Testis (tissue), 3 donors: ENCODE data around the gene TBC1D9. TPM values are rescaled to one million over a fixed set of nuclear protein-coding genes. Genes with fewer than 3 reads are reported as not detected.

ENCODE experiments used
- DNase-seq: peaks from one replicate; pipeline ENCODE4 v3.0.0-alpha.2; 2019
- H3K27ac ChIP-seq, 2 donors: fragments of 200-600 bp; sonication (generic); one replicate each; pipeline ENCODE4 v1.5.1; 2019
- H3K27me3 ChIP-seq: fragments of 200-600 bp; sonication (generic); one replicate; pipeline ENCODE4 v1.5.1; 2019
- H3K36me3 ChIP-seq: fragments of 200-600 bp; sonication (generic); one replicate; pipeline ENCODE4 v1.5.1; 2017; ENCODE audit warnings: low read depth; ENCODE audit errors: missing control alignments
- H3K4me1 ChIP-seq: fragments of 200-600 bp; sonication (generic); one replicate; pipeline ENCODE4 v1.5.1; 2019
- H3K4me3 ChIP-seq, 2 donors: fragments of 200-600 bp; sonication (generic); one replicate each; pipeline ENCODE4 v1.5.1; 2017 to 2019
- H3K9me3 ChIP-seq: fragments of 200-600 bp; sonication (generic); one replicate; pipeline ENCODE4 v1.5.1; 2017
- POLR2A ChIP-seq: fragments of 450-650 bp; IDR thresholded peaks from one replicate; pipeline ENCODE4 v1.6.1; 2017; ENCODE audit warnings: antibody characterized with exemption, mild to moderate bottlenecking, moderate library complexity
- WGBS, 2 donors: methylation state at CpG; one replicate each; pipeline ENCODE4 v1.1.5; 2018; 5-methylcytosine and 5-hydroxymethylcytosine counted together
- intact Hi-C: fragments of 100-400 bp; cut with DNase I; formaldehyde crosslinking; loops from one replicate; pipeline ENCODE4 v1.15.1; 2023; ENCODE audit warnings: low total_unique reads
- polyA plus RNA-seq: library from polyadenylated mRNA; stranded (reverse); fragments of 350-450 nt; fragmentation: Illumina TruSeq; extraction: RNeasy Lipid Tissue Mini Kit (QIAGEN cat#74804); gene quantifications from one replicate; pipeline ENCODE4 v1.2.3, GENCODE V29; 2014; ENCODE audit warnings: low read depth, low replicate concordance; ENCODE audit not compliant: insufficient read depth
- total RNA-seq, 2 donors: library from RNA; depleted of rRNA; stranded (reverse); fragments of >200 nt; gene quantifications; one replicate each; pipeline ENCODE4 v1.2.3, GENCODE V29; 2016
- TF ChIP-seq, protein P1 (sequence below), 3 experiments: fragments of 450-650 bp in 2 of 3; fragments of 200-600 bp in 1 of 3; sonication (generic) in 1 of 3; IDR thresholded peaks; one replicate each; pipeline ENCODE4 v1.5.1; 2016 to 2019; ENCODE audit warnings: antibody characterized with exemption in 3 of 3, mild to moderate bottlenecking in 2 of 3, moderate library complexity in 1 of 3

Gene TBC1D9
- total and polyA plus RNA-seq, 3 donors from 2014 or later = 8.6 to 13.1 (median 9.8) TPM

DNA sequence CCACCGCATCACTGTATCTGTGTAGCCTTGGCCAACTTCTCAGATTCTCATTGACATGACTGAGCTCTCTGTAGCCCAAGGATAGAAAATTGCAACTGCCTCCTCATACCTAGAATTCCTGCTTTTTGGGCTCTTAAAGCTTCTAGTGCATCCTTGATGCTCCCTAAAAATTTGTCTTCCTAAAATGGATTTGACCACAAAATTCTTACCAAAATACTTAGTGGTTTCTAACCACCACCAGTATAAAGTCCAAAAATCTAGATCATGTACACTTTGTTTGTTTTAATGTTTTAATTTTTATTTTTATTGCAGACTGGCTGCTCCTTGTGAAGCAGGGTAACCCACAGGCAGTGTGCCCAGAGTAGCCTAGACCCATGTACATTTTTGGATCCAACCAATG is 75.5 kb downstream of the TBC1D9 start:
- Histone ChIP-seq H3K9me3 (no peaks in the 10 kb centered on the region), H3K4me1 (no peaks in the 10 kb centered on the region), H3K4me3 (no peak overlapping the region), H3K27ac (no peak overlapping the region), H3K27me3 (no peaks in the 10 kb centered on the region), H3K36me3 (no peaks in the 10 kb centered on the region)
- DNase-seq = no peak
- intact Hi-C loops = no loop called here
- WGBS, 2 donors = 94 to 100% methylated on average over 1 of the region's 1 CpG
- TF ChIP-seq POLR2A = no peak
- TF ChIP-seq, protein P1, sequence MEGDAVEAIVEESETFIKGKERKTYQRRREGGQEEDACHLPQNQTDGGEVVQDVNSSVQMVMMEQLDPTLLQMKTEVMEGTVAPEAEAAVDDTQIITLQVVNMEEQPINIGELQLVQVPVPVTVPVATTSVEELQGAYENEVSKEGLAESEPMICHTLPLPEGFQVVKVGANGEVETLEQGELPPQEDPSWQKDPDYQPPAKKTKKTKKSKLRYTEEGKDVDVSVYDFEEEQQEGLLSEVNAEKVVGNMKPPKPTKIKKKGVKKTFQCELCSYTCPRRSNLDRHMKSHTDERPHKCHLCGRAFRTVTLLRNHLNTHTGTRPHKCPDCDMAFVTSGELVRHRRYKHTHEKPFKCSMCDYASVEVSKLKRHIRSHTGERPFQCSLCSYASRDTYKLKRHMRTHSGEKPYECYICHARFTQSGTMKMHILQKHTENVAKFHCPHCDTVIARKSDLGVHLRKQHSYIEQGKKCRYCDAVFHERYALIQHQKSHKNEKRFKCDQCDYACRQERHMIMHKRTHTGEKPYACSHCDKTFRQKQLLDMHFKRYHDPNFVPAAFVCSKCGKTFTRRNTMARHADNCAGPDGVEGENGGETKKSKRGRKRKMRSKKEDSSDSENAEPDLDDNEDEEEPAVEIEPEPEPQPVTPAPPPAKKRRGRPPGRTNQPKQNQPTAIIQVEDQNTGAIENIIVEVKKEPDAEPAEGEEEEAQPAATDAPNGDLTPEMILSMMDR (IDR thresholded peaks at IDR 0.05) = no peak

- Histone ChIP-seq H3K9me3 (no peaks in the 10 kb centered on the region), H3K27ac (no peak overlapping the region), H3K4me3 (no peak overlapping the region), H3K27me3 (no peaks in the 10 kb centered on the region), H3K36me3 (no peaks in the 10 kb centered on the region), H3K4me1 (no peaks in the 10 kb centered on the region)
- intact Hi-C loops = no loop called here
- no peak for DNase-seq
- TF ChIP-seq, protein P1 (IDR thresholded peaks at IDR 0.05) = no peak
- WGBS, 2 donors = 92 to 93% methylated on average over 3 of the region's 3 CpGs
Measured at GRCh38 chr4:140679576-140679975, 76.6 kb downstream of the TBC1D9 start.

- H3K9me3 ChIP-seq = no peaks in the 10 kb centered on the region
- H3K27ac ChIP-seq = no peak overlapping the region
- intact Hi-C loops = no loop called here
- 90 to 92% methylated on average over 4 of the region's 4 CpGs for WGBS, 2 donors
- H3K4me3 ChIP-seq = no peak overlapping the region
- TF ChIP-seq, protein P1 (IDR thresholded peaks at IDR 0.05) = no peak
- no peak for TF ChIP-seq POLR2A
- H3K36me3 ChIP-seq = no peaks in the 10 kb centered on the region
- no peaks in the 10 kb centered on the region for H3K27me3 ChIP-seq
- DNase-seq = no peak
- H3K4me1 ChIP-seq = no peaks in the 10 kb centered on the region
Measured at GRCh38 chr4:140675599-140676231, 80.5 kb downstream of the TBC1D9 start.

DNA sequence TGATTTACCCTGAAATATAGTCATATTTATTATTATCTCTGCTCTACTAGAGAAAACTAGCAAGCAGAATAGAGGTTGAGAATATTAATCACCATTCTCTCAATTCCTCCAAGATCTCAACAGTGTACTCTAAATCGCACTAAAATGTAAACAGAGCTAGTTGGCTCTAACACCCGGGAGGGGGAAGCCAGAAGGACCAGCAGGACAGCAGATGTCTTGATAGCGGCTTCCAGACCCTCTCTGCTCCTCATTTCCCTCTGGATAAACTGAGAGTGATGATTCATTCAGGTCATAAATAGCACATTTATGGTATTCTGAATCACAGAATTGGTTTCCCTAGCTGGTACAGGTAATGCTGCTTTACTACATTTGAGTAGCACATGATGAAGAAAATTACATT is 82.5 kb downstream of the TBC1D9 start:
- Histone ChIP-seq H3K9me3 (no peaks in the 10 kb centered on the region), H3K36me3 (no peaks in the 10 kb centered on the region), H3K27me3 (no peaks in the 10 kb centered on the region), H3K27ac (no peak overlapping the region), H3K4me3 (no peak overlapping the region), H3K4me1 (no peaks in the 10 kb centered on the region)
- intact Hi-C loops = no loop called here
- TF ChIP-seq, protein P1 (IDR thresholded peaks at IDR 0.05) = no peak
- TF ChIP-seq POLR2A = no peak
- WGBS, 2 donors = 69 to 85% methylated on average over 3 of the region's 3 CpGs
- no peak for DNase-seq

GRCh38 chr4:140672416-140672815 is 83.8 kb downstream of the TBC1D9 start:
- Histone ChIP-seq H3K27me3 (no peaks in the 10 kb centered on the region), H3K4me3 (no peak overlapping the region), H3K4me1 (no peaks in the 10 kb centered on the region), H3K36me3 (no peaks in the 10 kb centered on the region), H3K9me3 (no peaks in the 10 kb centered on the region), H3K27ac (no peak overlapping the region)
- TF ChIP-seq, protein P1 (IDR thresholded peaks at IDR 0.05) = no peak
- no peak for TF ChIP-seq POLR2A
- DNase-seq = no peak
- 67 to 81% methylated on average over 4 of the region's 4 CpGs for WGBS, 2 donors
- intact Hi-C loops = no loop called here
